Osteocyte (in vitro differentiated cells): ENCODE data around the gene ZNF598. TPM values are rescaled to one million over a fixed set of nuclear protein-coding genes. Genes with fewer than 3 reads are reported as not detected.
A peak's percentile ranks its signal among the peaks of the same experiment; 100 is the strongest.
"Not testable (repeated sequence)": the region's sequence is repeated elsewhere in the genome, so short reads cannot be mapped to it uniquely, and the experiment has no call there.

Experiments
- DNase-seq: peaks from one replicate; pipeline ENCODE4 v3.0.0; 2021; ENCODE audit warnings: mixed read lengths; ENCODE audit not compliant: unreplicated experiment; ENCODE audit errors: extremely low spot score
- H3K27ac Mint-ChIP-seq: one replicate; pipeline ENCODE4 v1.8.0; 2021; ENCODE audit warnings: mild to moderate bottlenecking, mixed read lengths; ENCODE audit not compliant: unreplicated experiment
- H3K27me3 Mint-ChIP-seq: one replicate; pipeline ENCODE4 v1.8.0; 2021; ENCODE audit warnings: mixed read lengths; ENCODE audit not compliant: unreplicated experiment
- H3K36me3 Mint-ChIP-seq: one replicate; pipeline ENCODE4 v1.8.0; 2021; ENCODE audit warnings: mixed read lengths; ENCODE audit not compliant: unreplicated experiment
- H3K4me1 Mint-ChIP-seq: one replicate; pipeline ENCODE4 v1.8.0; 2021; ENCODE audit warnings: mixed read lengths; ENCODE audit not compliant: unreplicated experiment
- H3K4me3 Mint-ChIP-seq: one replicate; pipeline ENCODE4 v1.8.0; 2021; ENCODE audit warnings: mild to moderate bottlenecking, moderate library complexity, mixed read lengths; ENCODE audit not compliant: unreplicated experiment
- H3K9me3 Mint-ChIP-seq: one replicate; pipeline ENCODE4 v1.8.0; 2021; ENCODE audit warnings: mixed read lengths; ENCODE audit not compliant: unreplicated experiment
- total RNA-seq: library from RNA; stranded (reverse); gene quantifications from 2 replicates; pipeline ENCODE4 v1.2.1, GENCODE V29; 2021
- TF ChIP-seq, protein P1 (sequence below): fragments of 200-600 bp; sonication (generic); IDR thresholded peaks from 2 replicates; pipeline ENCODE4 v1.5.0; 2021; ENCODE audit warnings: antibody characterized with exemption, mild to moderate bottlenecking, moderate library complexity

The ZNF598 gene
- total RNA-seq, 1 donor from 2014 or later: 46.9 TPM

DNA sequence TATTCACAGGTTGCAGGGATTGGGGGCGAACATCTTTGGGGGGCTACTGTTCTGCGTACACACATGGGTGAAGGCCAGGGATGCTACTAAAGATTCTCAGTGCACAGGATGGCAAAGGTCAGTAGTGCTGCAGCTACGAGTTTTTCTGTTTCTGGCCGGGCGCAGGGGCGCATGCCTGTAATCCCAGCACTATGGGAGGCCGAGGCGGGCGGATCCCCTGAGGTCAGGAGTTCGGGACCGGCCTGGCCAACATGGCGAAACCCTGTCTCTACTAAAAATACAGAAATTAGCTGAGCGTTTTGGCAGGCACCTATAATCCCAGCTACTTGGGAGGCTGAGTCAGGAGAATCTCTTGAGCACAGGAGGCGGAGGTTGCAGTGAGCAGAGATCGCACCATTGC is 3.9 kb upstream of the ZNF598 start:
- TF ChIP-seq, protein P1, sequence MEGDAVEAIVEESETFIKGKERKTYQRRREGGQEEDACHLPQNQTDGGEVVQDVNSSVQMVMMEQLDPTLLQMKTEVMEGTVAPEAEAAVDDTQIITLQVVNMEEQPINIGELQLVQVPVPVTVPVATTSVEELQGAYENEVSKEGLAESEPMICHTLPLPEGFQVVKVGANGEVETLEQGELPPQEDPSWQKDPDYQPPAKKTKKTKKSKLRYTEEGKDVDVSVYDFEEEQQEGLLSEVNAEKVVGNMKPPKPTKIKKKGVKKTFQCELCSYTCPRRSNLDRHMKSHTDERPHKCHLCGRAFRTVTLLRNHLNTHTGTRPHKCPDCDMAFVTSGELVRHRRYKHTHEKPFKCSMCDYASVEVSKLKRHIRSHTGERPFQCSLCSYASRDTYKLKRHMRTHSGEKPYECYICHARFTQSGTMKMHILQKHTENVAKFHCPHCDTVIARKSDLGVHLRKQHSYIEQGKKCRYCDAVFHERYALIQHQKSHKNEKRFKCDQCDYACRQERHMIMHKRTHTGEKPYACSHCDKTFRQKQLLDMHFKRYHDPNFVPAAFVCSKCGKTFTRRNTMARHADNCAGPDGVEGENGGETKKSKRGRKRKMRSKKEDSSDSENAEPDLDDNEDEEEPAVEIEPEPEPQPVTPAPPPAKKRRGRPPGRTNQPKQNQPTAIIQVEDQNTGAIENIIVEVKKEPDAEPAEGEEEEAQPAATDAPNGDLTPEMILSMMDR: no peak
- DNase-seq: no peak
- Mint-ChIP-seq H3K4me3 (no peak overlapping the region), H3K36me3 (no peaks in the 10 kb centered on the region), H3K4me1 (peaks cover 18% of the 10 kb centered on the region), H3K27ac (no peak overlapping the region), H3K27me3 (no peaks in the 10 kb centered on the region), H3K9me3 (no peaks in the 10 kb centered on the region)

DNA sequence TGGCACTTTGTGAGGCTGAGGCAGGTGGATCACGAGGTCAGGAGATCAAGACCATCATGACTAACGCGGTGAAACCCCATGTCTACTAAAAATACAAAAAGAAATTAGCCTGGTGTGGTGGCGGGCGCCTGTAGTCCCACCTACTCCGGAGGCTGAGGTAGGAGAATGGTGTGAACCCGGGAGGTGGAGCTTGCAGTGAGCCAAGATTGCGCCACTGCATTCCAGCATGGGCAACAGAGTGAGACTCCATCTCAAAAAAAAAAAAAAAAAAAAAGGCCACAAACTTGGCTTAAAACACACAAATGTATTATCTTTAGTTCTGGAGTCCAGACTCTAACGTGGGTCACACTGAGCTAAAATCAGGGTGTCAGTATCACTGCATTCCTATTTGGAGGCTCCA is 2.1 kb upstream of the ZNF598 start:
- H3K4me3 Mint-ChIP-seq, H3K36me3 Mint-ChIP-seq, DNase-seq, H3K27ac Mint-ChIP-seq, H3K27me3 Mint-ChIP-seq, H3K9me3 Mint-ChIP-seq: not testable (repeated sequence)
- peaks cover 36% of the 10 kb centered on the region for H3K4me1 Mint-ChIP-seq

DNA sequence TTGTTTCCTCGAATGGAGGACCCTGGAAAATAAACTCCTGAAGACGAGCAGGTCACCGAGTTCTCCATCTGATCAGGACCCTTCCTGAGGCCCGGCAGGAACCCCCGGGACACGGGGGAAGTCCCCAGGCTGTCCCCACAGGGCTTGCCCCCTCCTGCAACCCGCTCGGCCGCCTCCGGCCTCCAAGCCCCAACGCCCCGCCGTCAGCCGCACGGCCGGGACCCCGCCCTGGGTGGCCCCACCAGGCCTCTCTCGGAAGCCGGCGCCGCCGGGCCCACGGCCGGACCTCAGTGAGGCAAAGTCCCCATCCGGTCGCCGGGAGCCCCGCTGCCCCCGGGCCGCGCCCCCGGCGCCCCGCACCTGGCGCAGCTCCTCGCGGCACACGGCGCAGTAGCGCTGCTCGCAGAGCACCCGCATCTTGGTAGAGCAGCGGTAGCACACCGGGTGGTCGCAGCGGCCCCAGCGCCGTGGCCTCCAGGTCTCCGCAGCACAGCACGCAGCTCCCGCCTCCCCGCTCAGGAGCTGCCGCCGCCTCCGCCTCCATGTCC is 383 bp downstream of the ZNF598 start:
- peaks cover 38% of the 10 kb centered on the region for H3K4me1 Mint-ChIP-seq
- no peaks in the 10 kb centered on the region for H3K27me3 Mint-ChIP-seq
- peak overlapping the region; percentile 73 for H3K27ac Mint-ChIP-seq
- H3K9me3 Mint-ChIP-seq: no peaks in the 10 kb centered on the region
- TF ChIP-seq, protein P1: no peak
- DNase-seq: no peak
- H3K36me3 Mint-ChIP-seq: no peaks in the 10 kb centered on the region
- H3K4me3 Mint-ChIP-seq: peak overlapping the region; percentile 75

DNA sequence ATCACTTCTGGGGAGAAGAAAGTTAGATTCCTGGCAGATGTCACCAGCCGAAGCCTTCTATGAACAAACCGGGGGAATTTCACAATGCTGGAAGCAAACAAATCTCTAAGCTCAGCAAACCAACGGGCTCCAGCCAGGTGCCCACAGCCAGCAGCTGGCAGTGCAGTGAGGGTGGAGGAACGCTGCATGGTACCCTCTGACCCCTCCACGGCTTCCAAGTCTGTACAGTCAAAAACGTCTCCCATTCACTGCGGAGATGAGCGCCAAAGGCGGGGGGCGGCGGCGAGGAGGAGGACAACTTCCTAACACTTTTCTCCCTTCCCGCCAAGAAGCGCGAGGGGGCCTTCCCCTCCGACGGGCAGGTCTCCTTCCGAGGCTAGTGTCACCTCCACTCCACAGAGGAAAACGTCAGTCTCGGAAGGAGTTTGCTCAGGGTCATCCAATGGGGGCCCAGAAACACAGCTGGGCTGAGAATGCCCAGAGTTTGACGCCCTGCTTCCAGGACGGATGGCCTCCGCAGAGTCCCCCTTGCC is 924 bp downstream of the ZNF598 start:
- DNase-seq: no peak
- no peaks in the 10 kb centered on the region for H3K36me3 Mint-ChIP-seq

DNA sequence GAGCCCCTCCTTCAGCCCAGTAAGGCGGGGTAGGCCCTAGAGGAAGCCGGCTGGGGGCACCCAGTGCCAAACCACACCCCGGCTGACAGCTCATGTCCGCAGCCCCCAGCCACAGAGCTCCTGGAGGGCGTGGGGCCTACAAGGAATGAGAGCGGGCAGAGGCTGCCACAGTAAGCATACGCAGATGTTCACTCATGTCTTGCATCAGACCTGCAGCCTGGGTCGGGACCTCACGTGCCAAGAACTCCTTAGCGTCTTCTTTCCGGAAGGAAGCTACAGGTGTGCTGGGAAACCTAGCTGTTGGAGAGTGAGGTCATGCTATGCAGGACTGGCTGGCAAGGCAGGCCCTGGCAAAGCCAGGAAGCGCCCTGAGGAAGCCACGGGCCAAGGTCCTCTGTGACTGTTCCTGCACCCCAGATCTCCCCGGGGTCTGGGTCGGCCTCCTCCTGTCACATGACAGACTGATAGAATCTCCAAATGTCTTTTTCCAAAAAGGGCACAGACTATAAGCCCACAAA is 1.6 kb downstream of the ZNF598 start:
- peak overlapping the region; percentile 75 for H3K4me3 Mint-ChIP-seq
- H3K4me1 Mint-ChIP-seq: peaks cover 42% of the 10 kb centered on the region
- peak overlapping the region; percentile 73 for H3K27ac Mint-ChIP-seq
- no peaks in the 10 kb centered on the region for H3K9me3 Mint-ChIP-seq
- H3K27me3 Mint-ChIP-seq: no peaks in the 10 kb centered on the region
- DNase-seq: no peak
- TF ChIP-seq, protein P1: no peak
- H3K36me3 Mint-ChIP-seq: no peaks in the 10 kb centered on the region

More for the DNA sequence above, 924 bp downstream of the ZNF598 start:
- Mint-ChIP-seq H3K9me3 (no peaks in the 10 kb centered on the region), H3K4me3 (peak overlapping the region; percentile 75), H3K27me3 (no peaks in the 10 kb centered on the region), H3K4me1 (peaks cover 42% of the 10 kb centered on the region), H3K27ac (peak overlapping the region; percentile 73)
- TF ChIP-seq, protein P1: no peak
